HG03439 (cell line): Measurements from ENCODE around the gene RFESD.
"Not testable (repeated sequence)": the region's sequence is repeated elsewhere in the genome, so short reads cannot be mapped to it uniquely, and the experiment has no call there.

ENCODE experiments used
- ATAC-seq: cut with Tn5 transposase; IDR thresholded peaks from one replicate; pipeline ENCODE4 v1.9.1; 2021; ENCODE audit warnings: mild to moderate bottlenecking, moderate library complexity; ENCODE audit not compliant: unreplicated experiment

The RFESD gene

DNA sequence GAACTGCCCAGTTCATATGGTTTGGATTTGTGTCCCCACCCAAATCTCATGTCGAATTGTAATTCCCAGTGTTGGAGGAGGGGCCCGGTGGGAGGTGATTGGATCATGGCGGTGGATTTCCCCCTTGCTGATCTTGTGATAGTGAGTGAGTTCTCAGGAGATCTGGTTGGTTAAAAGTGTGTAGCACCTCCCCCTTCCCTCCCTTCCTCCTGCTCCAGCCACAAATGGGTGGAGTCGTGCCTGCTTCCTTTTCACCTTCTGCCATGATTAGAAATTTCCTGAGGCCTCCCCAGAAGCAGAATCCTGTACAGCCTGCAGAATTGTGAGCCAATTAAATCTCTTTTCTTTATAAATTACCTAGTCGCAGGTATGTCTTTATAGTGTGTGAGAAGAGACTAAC lies 59.6 kb downstream of the RFESD start:
- not testable (repeated sequence) for ATAC-seq

DNA sequence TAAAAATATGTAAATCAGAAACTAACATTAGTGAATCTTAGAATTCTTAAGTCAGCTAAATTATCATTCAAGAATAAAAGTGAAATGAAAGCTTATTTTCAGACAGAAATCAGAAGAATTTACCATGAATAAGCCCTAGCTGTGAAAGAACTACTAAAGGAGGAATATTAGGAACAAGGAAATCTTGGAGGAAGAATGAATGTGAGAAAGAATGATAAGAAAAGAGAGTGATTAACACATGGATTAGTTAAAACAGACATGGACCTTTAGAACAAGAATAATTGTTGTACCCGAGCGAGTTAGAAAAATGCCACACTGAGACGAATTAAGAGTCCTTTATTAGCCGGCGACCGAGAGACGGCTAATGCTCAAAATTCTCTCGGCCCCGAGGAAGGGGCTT lies 60.5 kb downstream of the RFESD start:
- no peak for ATAC-seq
